H9 (cell line): Measurements from ENCODE around the gene SLC9A7. TPM values are rescaled to one million over a fixed set of nuclear protein-coding genes. Genes with fewer than 3 reads are reported as not detected.

Experiments used
- DNase-seq: peaks from one replicate; pipeline ENCODE4 v3.0.0-alpha.2; 2017
- H2AFZ ChIP-seq: one replicate; pipeline ENCODE4 v1.6.1; 2013; ENCODE audit warnings: mild to moderate bottlenecking, low read length, control low read depth, moderate library complexity
- H2AK5ac ChIP-seq: 2 replicates; pipeline ENCODE4 v1.6.1; 2013; ENCODE audit warnings: low read length, control low read depth, mixed read lengths; ENCODE audit not compliant: insufficient read length
- H2BK120ac ChIP-seq: one replicate; pipeline ENCODE4 v1.6.1; 2013; ENCODE audit warnings: low read depth, mild to moderate bottlenecking, low read length, control low read depth, inconsistent platforms; ENCODE audit not compliant: poor library complexity, severe bottlenecking
- H2BK12ac ChIP-seq: 2 replicates; pipeline ENCODE4 v1.6.1; 2013; ENCODE audit warnings: low read length, control low read depth, mixed read lengths, low read depth; ENCODE audit not compliant: insufficient read length
- H2BK15ac ChIP-seq: 2 replicates; pipeline ENCODE4 v1.6.1; 2013; ENCODE audit warnings: low read depth, low read length, control low read depth
- H2BK20ac ChIP-seq: one replicate; pipeline ENCODE4 v1.6.1; 2013; ENCODE audit warnings: low read depth, mild to moderate bottlenecking, low read length, control low read depth, inconsistent platforms; ENCODE audit not compliant: poor library complexity, severe bottlenecking
- H2BK5ac ChIP-seq: 2 replicates; pipeline ENCODE4 v1.6.1; 2013; ENCODE audit warnings: low read length, control low read depth, mixed read lengths; ENCODE audit not compliant: insufficient read length
- H3K14ac ChIP-seq: 2 replicates; pipeline ENCODE4 v1.6.1; 2013; ENCODE audit warnings: low read length, control low read depth; ENCODE audit not compliant: insufficient read depth
- H3K18ac ChIP-seq: 2 replicates; pipeline ENCODE4 v1.6.1; 2013; ENCODE audit warnings: low read depth, mild to moderate bottlenecking, mixed read lengths, low read length, control low read depth; ENCODE audit not compliant: insufficient read length
- H3K23ac ChIP-seq: 2 replicates; pipeline ENCODE4 v1.6.1; 2013; ENCODE audit warnings: low read length, control low read depth, mixed read lengths, low read depth; ENCODE audit not compliant: insufficient read length
- H3K23me2 ChIP-seq: 2 replicates; pipeline ENCODE4 v1.6.1; 2013; ENCODE audit warnings: low read depth, mild to moderate bottlenecking, mixed read lengths, low read length, control low read depth; ENCODE audit not compliant: insufficient read length, poor library complexity, severe bottlenecking
- H3K27ac ChIP-seq: 2 replicates; pipeline ENCODE4 v1.5.1; 2013; ENCODE audit warnings: low read length, control low read depth, mixed read lengths, low read depth; ENCODE audit not compliant: insufficient read length
- H3K27me3 ChIP-seq: 2 replicates; pipeline ENCODE4 v1.6.1; 2013; ENCODE audit warnings: low read length, control low read depth, inconsistent platforms; ENCODE audit not compliant: insufficient read depth
- H3K4ac ChIP-seq: 2 replicates; pipeline ENCODE4 v1.6.1; 2013; ENCODE audit warnings: low read depth, mild to moderate bottlenecking, control low read depth, inconsistent platforms, low read length, moderate library complexity
- H3K4me1 ChIP-seq: 2 replicates; pipeline ENCODE4 v1.6.1; 2013; ENCODE audit warnings: low read length, control low read depth, inconsistent platforms; ENCODE audit not compliant: insufficient read depth
- H3K4me2 ChIP-seq: 2 replicates; pipeline ENCODE4 v1.6.1; 2013; ENCODE audit warnings: low read length, control low read depth, mixed read lengths; ENCODE audit not compliant: insufficient read length, insufficient read depth
- H3K56ac ChIP-seq: 2 replicates; pipeline ENCODE4 v1.6.1; 2013; ENCODE audit warnings: low read depth, mild to moderate bottlenecking, mixed read lengths, low read length, control low read depth; ENCODE audit not compliant: insufficient read length
- H3K79me1 ChIP-seq: 2 replicates; pipeline ENCODE4 v1.6.1; 2013; ENCODE audit warnings: low read depth, mild to moderate bottlenecking, moderate library complexity, low read length, control low read depth, inconsistent platforms; ENCODE audit not compliant: insufficient read depth, poor library complexity, severe bottlenecking
- H3K79me2 ChIP-seq: 2 replicates; pipeline ENCODE4 v1.6.1; 2013; ENCODE audit warnings: low read length, control low read depth, inconsistent platforms; ENCODE audit not compliant: insufficient read depth
- H3K9ac ChIP-seq: 2 replicates; pipeline ENCODE4 v1.6.1; 2013; ENCODE audit warnings: low read length, control low read depth, mixed read lengths; ENCODE audit not compliant: insufficient read length; ENCODE audit errors: extremely low read depth
- H3K9me3 ChIP-seq: one replicate; pipeline ENCODE4 v1.6.1; 2013; ENCODE audit warnings: low read depth, low read length, inconsistent platforms; ENCODE audit not compliant: control insufficient read depth
- H3T11ph ChIP-seq: one replicate; pipeline ENCODE4 v1.6.1; 2013; ENCODE audit warnings: mild to moderate bottlenecking, low read length, control low read depth, inconsistent platforms
- H4K20me1 ChIP-seq: one replicate; pipeline ENCODE4 v1.6.1; 2013; ENCODE audit not compliant: control insufficient read depth, insufficient read length, insufficient read depth
- H4K5ac ChIP-seq: 2 replicates; pipeline ENCODE4 v1.6.1; 2013; ENCODE audit warnings: low read depth, mild to moderate bottlenecking, mixed read lengths, low read length, control low read depth; ENCODE audit not compliant: insufficient read length
- H4K8ac ChIP-seq: replicated peaks from 2 replicates; pipeline ENCODE4 v1.6.1; 2013; ENCODE audit warnings: low read length, control low read depth, mixed read lengths, low read depth; ENCODE audit not compliant: insufficient read length
- H4K91ac ChIP-seq: 2 replicates; pipeline ENCODE4 v1.6.1; 2013; ENCODE audit warnings: low read depth, mild to moderate bottlenecking, moderate library complexity, mixed read lengths, low read length, control low read depth; ENCODE audit not compliant: insufficient read length
- H3K27ac Mint-ChIP-seq, 3 experiments: 2 replicates in 2 of 3; 3 replicates in 1 of 3; pipeline ENCODE4 v1.8.0; 2020 to 2021; ENCODE audit warnings: mixed read lengths in 3 of 3, mild to moderate bottlenecking in 1 of 3, moderate library complexity in 1 of 3
- H3K27me3 Mint-ChIP-seq: 2 replicates; pipeline ENCODE4 v1.8.0; 2021; ENCODE audit warnings: low read depth, mild to moderate bottlenecking, moderate library complexity, mixed read lengths
- H3K36me3 Mint-ChIP-seq, 3 experiments: 2 replicates in 2 of 3; 3 replicates in 1 of 3; pipeline ENCODE4 v1.8.0; 2020 to 2021; ENCODE audit warnings: low read depth in 3 of 3, mixed read lengths in 3 of 3; ENCODE audit not compliant: insufficient read depth in 1 of 3
- H3K4me1 Mint-ChIP-seq, 2 experiments: 2 replicates each; pipeline ENCODE4 v1.8.0; 2020; ENCODE audit warnings: mixed read lengths in 2 of 2
- H3K4me3 Mint-ChIP-seq, 2 experiments: 2 replicates in 1 of 2; 3 replicates in 1 of 2; pipeline ENCODE4 v1.8.0; 2020 to 2021; ENCODE audit warnings: mild to moderate bottlenecking in 2 of 2, mixed read lengths in 2 of 2, moderate library complexity in 1 of 2
- H3K9me3 Mint-ChIP-seq, 2 experiments: 2 replicates in 1 of 2; 3 replicates in 1 of 2; pipeline ENCODE4 v1.8.0; 2020; ENCODE audit warnings: mild to moderate bottlenecking in 2 of 2, mixed read lengths in 2 of 2, moderate library complexity in 1 of 2
- CTCF ChIP-seq: fragments of 200-600 bp; sonication (generic); conservative IDR thresholded peaks from 3 replicates; pipeline ENCODE4 v1.8.0; 2021; ENCODE audit warnings: antibody characterized with exemption, mild to moderate bottlenecking
- WGBS: extraction: QIAGEN DNeasy Blood & Tissue Kit; methylation state at CpG from one replicate; pipeline ENCODE4 v1.1.7; 2013; ENCODE audit warnings: missing lambda C conversion rate, low lambda C conversion rate, mixed read lengths; ENCODE audit not compliant: insufficient read length; ENCODE audit errors: extremely low coverage; 5-methylcytosine and 5-hydroxymethylcytosine counted together
- total RNA-seq: library from RNA; stranded (reverse); gene quantifications from 2 replicates; pipeline ENCODE4 v1.2.1, GENCODE V29; 2021

SLC9A7 gene
- total RNA-seq, 1 experiment from 2014 or later = 5.9 TPM

- Histone ChIP-seq H3K27ac (no peak overlapping the region), H2BK5ac (no peak overlapping the region), H4K5ac (no peak overlapping the region), H4K20me1 (no peaks in the 10 kb centered on the region), H3K56ac (no peak overlapping the region), H3K14ac (no peak overlapping the region), H2BK20ac (no peak overlapping the region), H3K4ac (no peak overlapping the region), H3K79me2 (peaks cover 2% of the 10 kb centered on the region; the same call in 1 of the 2 replicates), H3K4me2 (no peak overlapping the region), H2BK120ac (no peak overlapping the region), H2BK12ac (no peak overlapping the region), H4K91ac (no peak overlapping the region), H3K9me3 (peaks cover 14% of the 10 kb centered on the region), H3T11ph (no peak overlapping the region), H4K8ac (no peak overlapping the region), H3K23ac (no peak overlapping the region), H2AK5ac (no peak overlapping the region), H2AFZ (no peak overlapping the region), H3K18ac (no peak overlapping the region), H3K23me2 (peaks cover 10% of the 10 kb centered on the region), H2BK15ac (no peak overlapping the region), H3K79me1 (no peaks in the 10 kb centered on the region), H3K4me1 (no peaks in the 10 kb centered on the region; the same call in 1 of the 2 replicates), H3K27me3 (no peaks in the 10 kb centered on the region), H3K9ac (no peak overlapping the region)
- H3K9me3 Mint-ChIP-seq = peaks cover 67 to 69% of the 10 kb centered on the region in 2 experiments
- no CpG with 5 or more reads among the region's 1 CpG for WGBS
- no peak overlapping the region for H3K27ac Mint-ChIP-seq
- no peak for TF ChIP-seq CTCF
- no peak for DNase-seq
- H3K4me3 Mint-ChIP-seq = no peak overlapping the region
- peaks cover 11 to 14% of the 10 kb centered on the region in 2 experiments; a peak in 3 of 4 replicates for H3K4me1 Mint-ChIP-seq
- H3K27me3 Mint-ChIP-seq = peaks cover 10% of the 10 kb centered on the region
- peaks cover 2 to 7% (median 4%) of the 10 kb centered on the region in 3 experiments; a peak in 3 of 7 replicates for H3K36me3 Mint-ChIP-seq
These were observed 4.0 kb upstream of the SLC9A7 start for GRCh38 chrX:46762963-46763362.
